DMS53 (cell line): ENCODE data around the gene FOSL1.

Experiments used
- DNase-seq: peaks from one replicate; lab custom pipeline; 2025; lab: John Stamatoyannopoulos, UW

Gene FOSL1

GRCh38 chr11:65919573-65920371, 19.6 kb upstream of the FOSL1 start:
- DNase-seq = peak; percentile 69

DNA sequence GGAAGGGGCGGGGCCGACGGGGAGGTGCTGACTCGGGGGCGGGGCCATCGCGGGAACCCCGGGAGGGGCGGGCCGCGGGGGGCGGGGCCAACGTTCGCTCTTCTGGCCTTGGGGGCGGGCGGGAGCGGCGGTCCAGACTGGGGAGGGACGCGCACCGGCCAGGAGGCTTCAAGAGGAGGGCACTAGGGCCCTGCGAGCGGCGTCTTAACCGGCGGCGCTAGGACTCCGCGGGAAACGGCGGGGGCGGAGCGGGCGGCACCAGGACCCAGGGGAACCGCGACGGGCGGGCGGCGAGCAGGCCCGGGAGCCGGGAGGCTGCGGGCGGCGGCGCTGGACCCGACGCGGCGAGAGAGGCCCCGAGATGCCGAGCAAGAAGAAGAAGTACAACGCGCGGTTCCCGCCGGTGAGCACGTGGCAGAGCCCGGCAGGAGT, 19.0 kb upstream of the FOSL1 start, which contains the start of gene DRAP1:
TSS of gene DRAP1 (plus strand) at position 286 of the 432 bp plus-strand sequence. CDS start at position 362, 76 bp downstream.
- peak; percentile 99 for DNase-seq

- peak; percentile 77 for DNase-seq
Observed at GRCh38 chr11:65918211-65919140, 18.3 kb upstream of the FOSL1 start, which contains the start of gene C11orf68. C11orf68 (minus strand) TSS chr11:65919062; CDS start chr11:65919031, 31 bp downstream.

GRCh38 chr11:65917434-65918210, 17.4 kb upstream of the FOSL1 start:
- DNase-seq = no peak

- DNase-seq = no peak
Observed at GRCh38 chr11:65917077-65917433, 16.9 kb upstream of the FOSL1 start.

DNA sequence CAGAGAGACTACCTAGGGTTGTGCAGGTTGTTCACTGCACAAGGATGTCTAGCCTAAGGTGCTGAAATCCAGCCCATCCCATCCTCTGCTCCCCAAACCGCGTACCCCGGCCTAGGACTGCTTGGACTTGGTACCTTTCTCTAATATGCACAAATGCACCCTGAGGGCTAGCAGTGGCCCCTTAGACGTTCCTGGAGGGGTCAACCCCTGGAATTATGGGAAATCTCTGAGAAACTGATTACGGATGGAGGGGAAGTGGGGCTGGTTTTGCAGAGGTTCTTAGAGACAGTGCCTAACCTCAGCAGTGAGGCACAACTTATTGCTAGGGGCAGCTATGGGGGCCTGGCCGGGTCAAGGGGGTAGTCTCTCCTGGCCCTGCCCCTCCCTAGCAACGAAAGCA, 16.2 kb upstream of the FOSL1 start:
- DNase-seq = no peak

DNA sequence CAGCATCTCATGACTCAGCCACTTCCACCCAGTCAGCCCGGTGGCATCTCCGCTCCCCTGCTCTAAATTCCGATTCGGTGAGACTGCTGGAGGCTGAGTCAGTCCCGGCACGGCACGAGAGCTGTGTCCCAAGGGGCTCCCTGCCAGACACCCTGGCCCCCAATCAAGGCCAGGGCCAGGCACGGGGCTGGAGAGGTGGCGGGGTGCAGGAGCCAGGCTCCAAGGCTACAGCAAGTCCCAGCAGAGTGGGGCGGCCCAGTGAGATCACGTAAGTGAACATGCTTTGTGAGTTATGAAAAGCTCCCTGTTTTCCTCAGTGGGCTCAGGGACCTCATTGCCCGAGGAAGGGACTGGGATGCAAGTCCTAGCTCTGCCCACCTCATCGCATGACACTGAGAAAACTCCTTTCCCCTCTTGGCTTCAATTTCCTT, 15.6 kb upstream of the FOSL1 start:
- DNase-seq = no peak

DNA sequence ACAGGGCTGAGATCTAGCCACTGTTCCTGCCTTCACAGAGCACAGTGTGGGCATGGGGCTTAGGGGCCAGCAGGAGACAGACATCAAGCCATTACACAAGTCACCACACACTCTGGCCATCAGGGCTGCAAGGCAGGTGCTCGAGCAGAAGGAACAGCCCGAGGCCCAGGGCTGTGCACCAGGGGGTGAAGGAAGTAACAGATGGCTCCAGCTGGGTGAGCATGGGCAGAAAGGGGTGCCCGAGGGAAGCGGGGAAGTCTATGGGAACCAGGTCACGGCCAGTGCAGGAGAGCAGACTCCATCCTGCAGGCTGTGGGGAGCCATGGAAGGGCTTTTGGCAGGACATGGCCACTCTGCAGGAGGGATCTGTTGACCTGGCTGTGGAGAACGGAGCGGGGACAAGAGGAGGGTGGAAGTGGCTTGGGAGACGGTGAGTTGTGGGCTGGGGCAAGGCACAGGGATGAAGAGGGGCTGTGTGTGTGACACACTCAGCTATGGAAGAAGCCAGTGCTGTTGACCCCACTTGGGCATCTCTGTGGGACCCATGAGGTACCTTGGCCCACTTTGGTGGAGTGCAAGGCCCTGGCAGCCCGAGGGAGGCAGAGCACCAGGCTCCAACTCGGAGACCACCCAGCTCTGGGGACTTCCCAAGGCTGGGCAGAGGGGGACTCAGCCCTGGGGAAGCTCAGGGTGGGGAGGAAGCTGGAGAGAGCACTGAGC, 15.1 kb upstream of the FOSL1 start:
- no peak for DNase-seq

DNA sequence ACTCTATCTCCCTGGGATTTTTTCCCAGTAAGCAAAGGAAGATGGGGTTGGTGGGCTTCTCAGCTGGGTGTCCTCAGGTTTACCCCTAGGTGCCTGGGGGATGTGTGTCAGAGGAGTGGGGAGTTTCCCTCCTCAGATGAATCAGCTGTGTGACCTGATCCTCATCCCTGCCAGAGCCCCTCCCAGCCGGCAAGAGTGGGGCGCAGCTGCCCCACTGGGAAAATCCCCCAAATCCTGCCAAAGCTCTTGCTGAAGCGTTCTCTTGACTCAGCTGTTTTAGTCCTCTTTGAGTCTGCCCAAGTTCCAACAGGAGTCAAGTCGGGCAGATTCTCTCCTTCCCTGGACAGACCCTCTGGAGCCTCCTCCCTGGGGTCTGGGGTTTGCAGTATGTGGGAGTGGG, 12.7 kb upstream of the FOSL1 start:
- no peak for DNase-seq

DNA sequence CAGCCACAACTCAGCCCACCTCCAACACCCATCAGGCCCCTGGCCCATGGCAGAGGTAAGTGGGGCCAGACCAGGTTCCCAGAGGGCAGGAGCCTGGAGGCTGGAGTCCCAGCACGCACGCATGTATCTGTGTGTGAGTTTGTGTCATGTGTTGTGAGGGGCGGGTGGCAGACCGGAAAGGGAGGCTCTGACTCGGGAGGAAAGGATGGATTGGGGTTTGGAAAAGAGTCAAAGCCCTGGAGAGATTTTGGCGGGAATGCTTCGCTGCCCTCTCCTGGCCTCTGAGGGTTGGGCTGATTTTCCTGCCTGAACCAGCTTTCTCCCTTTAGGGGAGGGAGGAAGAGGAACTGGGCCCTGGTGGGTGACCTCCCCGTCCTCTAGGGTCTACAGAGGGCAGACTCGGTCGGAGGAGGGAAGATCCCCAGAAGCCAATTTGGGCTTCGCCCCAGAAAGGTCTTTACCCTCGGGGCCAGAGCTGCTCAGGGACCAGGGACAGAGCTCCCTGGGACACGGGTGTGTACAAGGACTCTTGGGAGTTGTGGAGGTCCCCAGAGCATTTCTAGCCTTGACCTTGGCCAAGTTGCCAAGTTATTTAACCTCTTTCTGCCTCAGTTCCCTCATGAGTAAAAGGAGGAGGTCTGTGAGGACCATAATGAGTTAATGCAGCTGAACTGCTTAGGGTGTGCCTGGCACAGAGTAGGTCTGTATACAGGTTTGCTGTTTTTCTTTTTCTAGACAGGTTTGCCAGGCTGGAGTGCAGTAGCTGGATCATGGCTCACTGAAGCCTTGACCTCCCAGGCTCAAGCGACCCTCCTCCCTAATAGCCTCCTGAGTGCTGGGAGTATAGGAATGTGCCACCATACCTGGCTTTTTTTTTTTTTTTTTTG, 11.7 kb upstream of the FOSL1 start:
- DNase-seq = peak; percentile 74

DNA sequence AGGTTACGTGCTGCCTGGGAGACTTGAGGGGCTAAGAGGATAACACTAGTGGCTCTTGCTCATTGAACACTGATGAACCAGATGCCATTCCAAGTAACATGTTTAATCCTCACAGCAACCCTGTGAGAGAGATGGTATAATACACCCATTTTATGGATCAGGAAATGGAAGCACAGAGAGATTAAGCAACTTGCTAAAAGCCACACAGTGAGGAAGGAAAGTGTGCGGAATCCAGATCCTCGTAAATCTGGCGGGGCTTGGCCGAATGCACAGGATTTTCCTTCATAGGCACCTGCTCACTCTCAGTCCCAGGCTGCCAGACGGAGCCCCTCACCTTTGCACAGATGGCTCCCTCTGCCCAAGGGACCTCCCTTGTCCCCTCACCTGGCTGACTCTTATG, 7.7 kb upstream of the FOSL1 start:
- DNase-seq = no peak

GRCh38 chr11:65906602-65907001, 6.4 kb upstream of the FOSL1 start:
- DNase-seq = no peak

DNA sequence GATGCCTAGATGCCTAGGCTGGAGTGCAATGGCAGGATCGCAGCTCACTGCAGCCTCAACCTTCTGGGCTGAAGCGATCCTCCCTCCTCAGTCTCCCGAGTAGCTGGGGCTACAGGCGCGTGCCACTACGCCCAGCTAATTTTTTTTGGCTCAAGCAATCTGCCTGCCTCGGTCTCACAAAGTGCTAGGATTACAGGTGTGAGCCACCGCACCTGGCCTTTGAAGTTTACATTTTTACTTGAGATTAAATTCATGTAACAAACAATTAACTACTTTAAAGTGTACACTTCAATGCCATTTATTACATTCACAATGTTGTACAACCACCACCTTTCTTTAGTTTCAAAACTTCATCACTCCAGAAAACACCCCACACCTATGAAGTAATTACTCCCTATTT, 3.5 kb upstream of the FOSL1 start:
- no peak for DNase-seq

- no peak for DNase-seq
Observed at GRCh38 chr11:65903068-65903481, 2.9 kb upstream of the FOSL1 start.

DNA sequence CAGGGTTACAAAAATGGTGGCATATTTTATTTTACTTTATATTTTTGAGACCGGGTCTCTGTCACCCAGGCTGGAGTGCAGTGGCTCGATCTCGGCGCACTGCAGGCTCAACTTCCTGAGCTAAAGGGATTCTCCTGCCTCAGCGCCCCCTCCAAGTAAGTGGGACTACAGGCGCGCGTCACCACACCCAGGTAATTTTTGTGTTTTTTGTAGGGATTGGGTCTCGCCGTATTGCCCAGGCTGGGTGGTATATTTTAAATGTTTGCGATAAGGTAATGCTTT, 652 bp upstream of the FOSL1 start:
- DNase-seq = no peak

DNA sequence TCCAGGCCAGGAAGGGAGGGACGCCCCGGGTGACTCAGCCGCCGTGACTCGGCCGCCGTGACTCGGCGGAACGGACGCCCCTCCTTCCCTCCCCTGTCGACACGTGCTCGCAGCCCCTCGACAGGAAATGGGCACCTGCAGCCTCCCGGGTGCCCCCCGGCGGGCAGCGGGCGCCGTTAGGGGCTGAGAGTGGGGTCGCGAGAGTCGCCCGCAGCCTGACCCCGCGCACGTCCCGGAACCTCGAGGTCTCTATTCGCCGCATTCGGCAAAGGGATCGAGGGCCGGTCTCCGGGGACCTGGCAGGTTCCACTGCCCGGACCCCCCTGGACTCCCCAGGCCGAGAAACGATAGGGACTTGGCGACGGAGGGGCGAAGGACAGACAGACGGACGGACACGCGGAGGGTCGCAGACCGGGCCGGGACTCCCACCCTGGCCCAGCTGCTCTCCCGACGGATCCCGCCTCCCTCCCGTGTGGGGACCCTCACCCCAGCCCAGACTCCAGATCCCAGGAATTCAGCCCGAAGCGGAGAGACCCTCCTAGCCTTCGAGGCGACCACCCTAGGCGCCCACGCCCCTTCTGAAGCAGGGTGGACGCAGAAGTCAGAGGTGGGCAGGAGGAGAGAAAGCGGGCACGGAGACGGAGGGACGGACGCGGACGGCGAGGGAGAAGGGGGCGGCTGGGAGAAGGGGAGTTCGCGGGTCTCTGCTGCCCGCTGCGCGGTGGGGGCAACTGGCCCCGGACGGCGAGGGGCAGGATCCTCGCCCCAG, 648 bp downstream of the FOSL1 start:
- peak; percentile 88 for DNase-seq

GRCh38 chr11:65898656-65899355, 1.4 kb downstream of the FOSL1 start:
- no peak for DNase-seq

- DNase-seq = no peak
Observed at GRCh38 chr11:65897020-65897471, 3.1 kb downstream of the FOSL1 start.
